ENCODE measurements around the gene DLG2.
A peak's percentile ranks its signal among the peaks of the same experiment; 100 is the strongest.

Gene DLG2

DNA sequence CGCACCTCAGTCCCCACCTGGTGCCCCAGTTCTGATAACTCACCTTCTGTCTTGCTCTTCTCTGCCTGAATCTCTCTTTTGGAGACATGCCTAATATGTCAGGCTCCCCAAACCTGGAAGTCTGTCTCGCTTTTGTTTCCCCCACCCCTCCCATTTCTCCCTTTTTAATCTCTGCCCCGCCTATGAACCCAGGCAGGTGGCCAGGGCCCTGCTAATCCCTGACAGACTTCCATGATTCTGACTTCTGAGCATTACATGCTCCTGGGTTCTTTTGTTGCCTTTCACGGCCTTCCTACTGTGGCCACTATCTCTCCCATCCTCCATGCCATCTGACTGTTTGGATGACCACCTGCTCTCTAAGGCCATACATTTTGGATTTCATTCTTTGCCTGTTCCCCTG, 1220.1 kb downstream of the DLG2 start:
- no peak for TF ChIP-seq ZFX (IDR thresholded peaks at IDR 0.05; ENCODE audit: borderline replicate concordance)
- TF ChIP-seq, protein P1, sequence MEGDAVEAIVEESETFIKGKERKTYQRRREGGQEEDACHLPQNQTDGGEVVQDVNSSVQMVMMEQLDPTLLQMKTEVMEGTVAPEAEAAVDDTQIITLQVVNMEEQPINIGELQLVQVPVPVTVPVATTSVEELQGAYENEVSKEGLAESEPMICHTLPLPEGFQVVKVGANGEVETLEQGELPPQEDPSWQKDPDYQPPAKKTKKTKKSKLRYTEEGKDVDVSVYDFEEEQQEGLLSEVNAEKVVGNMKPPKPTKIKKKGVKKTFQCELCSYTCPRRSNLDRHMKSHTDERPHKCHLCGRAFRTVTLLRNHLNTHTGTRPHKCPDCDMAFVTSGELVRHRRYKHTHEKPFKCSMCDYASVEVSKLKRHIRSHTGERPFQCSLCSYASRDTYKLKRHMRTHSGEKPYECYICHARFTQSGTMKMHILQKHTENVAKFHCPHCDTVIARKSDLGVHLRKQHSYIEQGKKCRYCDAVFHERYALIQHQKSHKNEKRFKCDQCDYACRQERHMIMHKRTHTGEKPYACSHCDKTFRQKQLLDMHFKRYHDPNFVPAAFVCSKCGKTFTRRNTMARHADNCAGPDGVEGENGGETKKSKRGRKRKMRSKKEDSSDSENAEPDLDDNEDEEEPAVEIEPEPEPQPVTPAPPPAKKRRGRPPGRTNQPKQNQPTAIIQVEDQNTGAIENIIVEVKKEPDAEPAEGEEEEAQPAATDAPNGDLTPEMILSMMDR (IDR thresholded peaks at IDR 0.05) = no peak

DNA sequence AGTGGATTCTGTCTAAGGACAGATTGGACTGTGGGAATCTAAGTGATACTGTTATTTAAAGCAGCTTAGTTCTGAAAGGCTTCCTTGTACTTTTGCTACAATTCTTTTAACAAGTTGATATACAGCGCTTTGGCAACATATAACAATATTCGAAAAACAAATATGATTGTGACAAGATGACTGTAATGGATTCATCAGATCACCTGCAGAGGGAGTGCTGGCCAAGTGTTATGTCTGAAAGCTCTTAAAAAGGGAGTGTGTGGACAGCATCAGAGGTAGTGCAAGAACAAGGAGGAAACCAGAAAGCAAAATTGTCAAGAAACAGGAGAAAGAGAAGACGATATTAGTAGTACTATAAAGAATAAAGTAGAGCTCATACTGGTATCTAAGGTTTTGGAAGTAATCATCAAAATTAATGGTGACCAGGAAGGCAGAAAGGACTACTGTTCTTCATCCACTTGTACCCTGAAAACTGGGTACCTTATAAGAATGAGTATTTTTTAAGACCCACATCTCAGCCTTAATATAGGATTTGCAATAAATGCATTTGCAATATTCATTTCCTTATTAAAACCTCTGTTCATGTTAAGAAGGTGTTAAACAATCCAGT, 1229.0 kb downstream of the DLG2 start:
- TF ChIP-seq ZFX (IDR thresholded peaks at IDR 0.05; ENCODE audit: borderline replicate concordance) = no peak
- TF ChIP-seq, protein P1 (IDR thresholded peaks at IDR 0.05) = peak; percentile 83
- H3K27ac ChIP-seq = no peak overlapping the region

More for the DNA sequence above, 1220.1 kb downstream of the DLG2 start:
- no peak overlapping the region for H3K27ac ChIP-seq

DNA sequence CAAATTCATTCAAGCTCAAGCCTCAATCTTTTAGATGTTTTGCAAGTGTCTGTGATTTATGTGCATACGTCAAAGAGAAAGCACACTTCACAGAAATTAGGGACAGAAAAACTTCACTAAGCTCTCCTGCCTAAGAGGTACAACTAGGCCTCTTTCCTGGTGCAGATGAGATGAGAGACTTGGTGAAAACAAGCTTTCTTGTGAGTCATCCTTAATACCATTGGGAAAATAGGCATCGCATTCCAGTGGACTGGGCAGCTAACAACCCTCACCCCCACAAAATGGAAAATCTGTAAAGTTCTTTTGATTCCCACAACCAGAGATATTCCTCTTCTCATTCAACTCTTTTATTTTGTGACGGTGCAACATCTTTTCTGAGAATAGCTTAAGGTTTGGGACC, 1230.6 kb downstream of the DLG2 start:
- TF ChIP-seq, protein P1 (IDR thresholded peaks at IDR 0.05) = no peak
- TF ChIP-seq ZFX (IDR thresholded peaks at IDR 0.05; ENCODE audit: borderline replicate concordance) = no peak
- H3K27ac ChIP-seq = no peak overlapping the region

DNA sequence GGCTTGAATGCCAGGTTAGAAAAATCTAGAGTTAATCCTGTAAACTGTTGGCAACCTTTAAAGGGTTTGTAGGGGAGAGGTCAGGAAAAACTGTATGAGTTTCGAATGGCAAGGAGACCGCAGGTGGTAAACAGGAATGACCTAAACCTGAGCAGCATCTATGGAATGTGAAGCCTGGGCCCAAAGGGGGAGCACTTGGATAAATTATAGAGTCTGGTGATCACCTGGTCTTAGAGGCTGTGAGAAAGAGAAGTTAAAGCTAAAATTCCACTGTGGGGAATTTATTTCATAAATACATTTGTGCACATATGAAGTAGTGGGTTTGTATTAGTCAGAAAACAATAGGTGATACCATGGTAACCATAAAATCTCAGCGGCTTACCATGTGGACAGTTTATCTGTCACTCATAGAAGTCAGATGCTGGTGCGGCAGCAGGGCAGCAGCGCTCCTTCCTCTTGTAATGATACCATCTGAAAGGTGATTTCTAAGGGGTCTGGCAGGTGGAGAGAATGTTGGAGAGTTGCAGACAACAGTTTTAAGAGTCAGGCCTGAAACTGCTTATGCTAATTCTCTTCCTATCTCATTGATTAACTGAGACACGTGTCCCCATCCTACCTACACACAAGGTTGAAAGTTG, 1236.6 kb downstream of the DLG2 start:
- no peak overlapping the region for H3K27ac ChIP-seq
- TF ChIP-seq, protein P1 (IDR thresholded peaks at IDR 0.05) = peak; percentile 15; the same call in 1 of the 2 replicates
- no peak for TF ChIP-seq ZFX (IDR thresholded peaks at IDR 0.05; ENCODE audit: borderline replicate concordance)

DNA sequence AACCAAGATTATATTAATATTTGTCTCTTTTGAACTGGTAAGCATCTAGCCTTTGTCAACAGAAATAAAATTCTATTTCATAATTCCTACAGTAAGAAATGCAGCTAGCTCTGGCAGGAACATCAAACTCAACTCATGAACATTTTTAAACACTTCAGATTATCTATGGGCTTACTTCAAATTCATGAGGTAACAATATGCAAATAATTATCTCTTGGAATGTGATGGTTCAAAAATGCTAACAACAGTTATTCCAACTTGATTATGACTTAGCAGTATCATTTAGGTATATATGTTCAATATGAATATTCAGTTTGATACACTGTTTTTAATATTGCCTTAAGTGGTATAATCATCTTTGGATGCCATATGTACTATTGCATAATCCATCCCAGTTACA, 1237.4 kb downstream of the DLG2 start:
- TF ChIP-seq, protein P1 (IDR thresholded peaks at IDR 0.05) = no peak
- TF ChIP-seq ZFX (IDR thresholded peaks at IDR 0.05; ENCODE audit: borderline replicate concordance) = no peak
- H3K27ac ChIP-seq = no peak overlapping the region

DNA sequence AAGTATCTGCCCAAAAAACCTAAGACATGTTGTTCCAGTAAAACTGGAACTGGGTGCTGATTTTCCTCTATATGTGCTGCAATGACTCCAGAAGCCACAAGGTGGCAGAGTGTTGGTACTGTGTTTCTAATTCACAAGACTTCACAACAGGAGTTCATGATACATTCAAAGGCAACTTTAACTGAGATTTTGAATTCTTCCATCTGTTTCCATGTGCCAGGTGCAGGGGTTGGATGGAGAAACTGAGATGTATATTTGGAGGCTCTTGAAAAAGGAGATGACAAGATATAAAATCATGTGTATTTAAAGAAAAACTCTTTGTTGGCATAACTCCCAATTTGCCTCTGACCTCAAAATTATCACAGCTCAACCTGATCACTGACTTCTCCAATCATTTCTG, 1242.4 kb downstream of the DLG2 start:
- no peak for TF ChIP-seq ZFX (IDR thresholded peaks at IDR 0.05; ENCODE audit: borderline replicate concordance)
- TF ChIP-seq, protein P1 (IDR thresholded peaks at IDR 0.05) = peak; percentile 87
- no peak overlapping the region for H3K27ac ChIP-seq

DNA sequence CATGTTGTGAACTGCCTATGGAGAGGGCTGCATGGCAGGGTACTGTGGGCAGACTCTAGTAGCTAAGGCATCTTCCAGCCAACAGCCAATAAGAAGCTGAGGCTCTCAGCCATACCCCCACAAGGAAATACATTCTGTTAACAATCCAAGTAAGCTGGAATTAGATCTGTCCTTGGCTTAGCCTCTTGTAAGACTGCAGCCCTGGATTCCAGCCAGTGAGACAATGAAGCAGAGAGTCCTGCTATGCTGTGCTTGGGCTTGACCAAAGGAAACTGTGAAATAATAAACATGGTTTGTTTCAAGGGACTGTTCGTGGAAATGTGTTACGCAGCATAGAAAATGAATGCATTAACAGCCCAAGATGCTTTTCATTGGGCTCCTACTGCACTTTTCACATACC, 1243.6 kb downstream of the DLG2 start:
- H3K27ac ChIP-seq = no peak overlapping the region
- no peak for TF ChIP-seq ZFX (IDR thresholded peaks at IDR 0.05; ENCODE audit: borderline replicate concordance)
- TF ChIP-seq, protein P1 (IDR thresholded peaks at IDR 0.05) = no peak

Data from 22Rv1 (cell line).